SK-N-SH (cell line): ENCODE data around the gene KIF13A. TPM values are rescaled to one million over a fixed set of nuclear protein-coding genes. Genes with fewer than 3 reads are reported as not detected.

Source experiments
- CTCF ChIA-PET: fragments of 300-600, 350-600 bp; formaldehyde crosslinking; extraction: SDS; loops from one replicate; lab custom pipeline; 2021; lab: Yijun Ruan, JAX
- POLR2A ChIA-PET: fragments of 350-600 bp; sonication (Branson Sonifier 250); formaldehyde crosslinking; extraction: SDS; loops from one replicate; lab custom pipeline; 2020; ENCODE audit warnings: antibody characterized with exemption, inconsistent platforms; lab: Yijun Ruan, JAX
- DNase-seq: peaks from one replicate; pipeline ENCODE4 v3.0.0; 2012
- H2AFZ ChIP-seq: fragments of 200-600 bp; sonication (generic); 2 replicates; pipeline ENCODE4 v1.8.1; 2016; ENCODE audit warnings: antibody characterized with exemption, mild to moderate bottlenecking, low read depth
- H3F3A ChIP-seq: fragments of 200-600 bp; sonication (generic); replicated peaks from 2 replicates; pipeline ENCODE3; 2016; ENCODE audit warnings: antibody characterized with exemption, mild to moderate bottlenecking; ENCODE audit not compliant: insufficient read depth
- H3K27ac ChIP-seq, 2 experiments: fragments of 200-500 bp in 1 of 2; fragments of 200-600 bp in 1 of 2; sonication (Bioruptor generic) in 1 of 2; sonication (generic), shearing (Covaris generic) in 1 of 2; 2 replicates each; pipeline versions ENCODE4 v1.5.1 to v1.6.1; 2014 to 2016; ENCODE audit warnings: low read depth in 2 of 2, inconsistent platforms in 1 of 2, low read length in 1 of 2, mild to moderate bottlenecking in 1 of 2, mixed read lengths in 1 of 2
- H3K27me3 ChIP-seq: fragments of 200-600 bp; sonication (generic), shearing (Covaris generic); 2 replicates; pipeline ENCODE4 v1.6.1; 2016; ENCODE audit warnings: mixed run types; ENCODE audit not compliant: insufficient read depth
- H3K36me3 ChIP-seq, 2 experiments: fragments of 200-500 bp in 1 of 2; fragments of 200-600 bp in 1 of 2; sonication (Bioruptor generic) in 1 of 2; sonication (generic) in 1 of 2; replicated peaks in 1 of 2; 2 replicates each; pipeline versions ENCODE3 to v1.5.1; 2014 to 2016; ENCODE audit warnings: low read length in 1 of 2, mild to moderate bottlenecking in 1 of 2; ENCODE audit not compliant: insufficient read depth in 2 of 2, control insufficient read depth in 1 of 2
- H3K4me1 ChIP-seq, 2 experiments: fragments of 200-500 bp in 1 of 2; fragments of 200-600 bp in 1 of 2; sonication (Bioruptor generic) in 1 of 2; sonication (generic), shearing (Covaris generic) in 1 of 2; 2 replicates each; pipeline versions ENCODE4 v1.5.1 to v1.6.1; 2014 to 2016; ENCODE audit warnings: low read depth in 1 of 2, low read length in 1 of 2, mixed run types in 1 of 2; ENCODE audit not compliant: insufficient read depth in 2 of 2, control insufficient read depth in 1 of 2
- H3K4me2 ChIP-seq: fragments of 200-600 bp; sonication (generic), shearing (Covaris generic); 2 replicates; pipeline ENCODE4 v1.6.1; 2017; ENCODE audit warnings: mixed run types
- H3K4me3 ChIP-seq, 2 experiments: fragments of 200-500 bp in 1 of 2; fragments of 200-600 bp in 1 of 2; sonication (Bioruptor generic) in 1 of 2; sonication (generic), shearing (Covaris generic) in 1 of 2; 2 replicates each; pipeline versions ENCODE4 v1.5.1 to v1.8.1; 2014 to 2016; ENCODE audit warnings: low read depth in 2 of 2, inconsistent platforms in 1 of 2, low read length in 1 of 2, mild to moderate bottlenecking in 1 of 2, mixed read lengths in 1 of 2, moderate library complexity in 1 of 2
- H3K79me2 ChIP-seq: fragments of 200-600 bp; sonication (generic); 2 replicates; pipeline ENCODE4 v1.8.1; 2017; ENCODE audit warnings: mild to moderate bottlenecking; ENCODE audit not compliant: insufficient read depth
- H3K9ac ChIP-seq: fragments of 200-600 bp; sonication (generic); 2 replicates; pipeline ENCODE4 v1.6.1; 2017; ENCODE audit warnings: mixed run types
- H3K9me2 ChIP-seq: fragments of 200-600 bp; sonication (generic); 2 replicates; pipeline ENCODE4 v1.6.1; 2017; ENCODE audit warnings: mixed run types
- H3K9me3 ChIP-seq: fragments of 200-600 bp; sonication (generic); 2 replicates; pipeline ENCODE4 v1.6.1; 2017; ENCODE audit warnings: mixed run types, mild to moderate bottlenecking, moderate library complexity
- H4K20me1 ChIP-seq: fragments of 200-600 bp; sonication (generic); 2 replicates; pipeline ENCODE4 v1.6.1; 2017; ENCODE audit warnings: mild to moderate bottlenecking, mixed run types; ENCODE audit not compliant: insufficient read depth
- CTCF ChIP-seq: fragments of 200-600 bp; sonication (generic); IDR thresholded peaks from 2 replicates; pipeline ENCODE4 v1.6.1; 2017; ENCODE audit warnings: antibody characterized with exemption, mild to moderate bottlenecking, moderate library complexity
- ELF1 ChIP-seq: IDR thresholded peaks from 2 replicates; pipeline ENCODE4 v1.4.0; 2012
- EZH2phosphoT487 ChIP-seq: fragments of 200-600 bp; sonication (generic); IDR thresholded peaks from 2 replicates; pipeline ENCODE4 v1.6.1; 2017; ENCODE audit warnings: low read depth, mixed run types, mild to moderate bottlenecking, antibody characterized with exemption, moderate library complexity, borderline replicate concordance
- GABPA ChIP-seq: IDR thresholded peaks from 2 replicates; pipeline ENCODE4 v1.4.0; 2012; ENCODE audit warnings: low read depth, mild to moderate bottlenecking
- GATA2 ChIP-seq: sonication (generic); formaldehyde crosslinking; IDR thresholded peaks from 2 replicates; pipeline ENCODE4 v1.5.0; 2020; ENCODE audit warnings: mild to moderate bottlenecking, missing genetic modification reagents
- IRF3 ChIP-seq: fragments of 150-350 bp; IDR thresholded peaks from 2 replicates; pipeline ENCODE4 v1.6.1; 2016; ENCODE audit warnings: mild to moderate bottlenecking, low read depth, low read length
- MXI1 ChIP-seq: IDR thresholded peaks from 2 replicates; pipeline ENCODE4 v1.6.1; 2012; ENCODE audit warnings: mild to moderate bottlenecking, low read depth, low read length, improper control_type of control experiment
- NRF1 ChIP-seq: IDR thresholded peaks from 2 replicates; pipeline ENCODE4 v1.6.1; 2012; ENCODE audit warnings: low read depth, mild to moderate bottlenecking, low read length
- RFX5 ChIP-seq: IDR thresholded peaks from 2 replicates; pipeline ENCODE4 v1.6.1; 2012; ENCODE audit warnings: mild to moderate bottlenecking, improper control_type of control experiment, low read length
- SIN3A ChIP-seq: IDR thresholded peaks from 2 replicates; pipeline ENCODE4 v1.6.1; 2012; ENCODE audit warnings: low read depth, mild to moderate bottlenecking, low read length, moderate library complexity, borderline replicate concordance
- YY1 ChIP-seq: IDR thresholded peaks from 2 replicates; pipeline ENCODE4 v1.4.0; 2012; ENCODE audit warnings: low read depth, mild to moderate bottlenecking
- ZBTB33 ChIP-seq: IDR thresholded peaks from 2 replicates; pipeline ENCODE4 v1.4.0; 2012; ENCODE audit warnings: low read depth, borderline replicate concordance
- WGBS: methylation state at CpG from one replicate; pipeline ENCODE4 v1.1.6; 2017; ENCODE audit warnings: low lambda C conversion rate; 5-methylcytosine and 5-hydroxymethylcytosine counted together
- polyA plus RNA-seq, 3 experiments: library from polyadenylated mRNA; depleted of rRNA; stranded (reverse); fragments of >200 nt; gene quantifications; 2 replicates each; pipeline ENCODE4 v1.2.3, GENCODE V29; 2012
- TF ChIP-seq, protein P1 (sequence below): IDR thresholded peaks from 2 replicates; pipeline ENCODE4 v1.4.0; 2012; ENCODE audit warnings: low read depth

KIF13A gene
- polyA plus RNA-seq, 1 of the 3 experiments (the other 2 are of a cell fraction), result 18.2 TPM

DNA sequence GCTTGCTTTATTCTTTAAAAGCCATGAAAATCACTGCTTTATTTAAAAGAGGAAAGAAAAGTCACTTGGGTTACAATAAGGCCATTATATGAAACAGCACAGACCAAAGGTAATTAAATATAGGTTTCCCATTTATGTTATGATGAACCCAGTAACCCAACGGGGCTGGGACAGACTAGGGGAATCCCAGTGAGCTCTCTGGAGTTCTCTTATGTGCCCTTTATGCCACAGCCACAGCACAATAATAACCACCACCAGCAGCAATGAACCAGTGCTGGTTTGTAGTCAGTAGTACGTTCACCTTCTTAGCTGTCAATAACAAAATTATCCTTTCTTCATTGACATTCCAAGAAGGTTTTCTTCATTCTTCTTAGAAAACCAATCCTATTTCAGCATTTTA is 87.4 kb downstream of the KIF13A start (continued):
- TF ChIP-seq SIN3A, result no peak

- Histone ChIP-seq H3K27ac (no peak overlapping the region), H3K27me3 (no peaks in the 10 kb centered on the region), H3K9me3 (peaks cover 19% of the 10 kb centered on the region), H3K36me3 (peaks cover 13 to 33% of the 10 kb centered on the region in 2 experiments), H3K79me2 (peaks cover 54% of the 10 kb centered on the region), H3K4me1 (no peaks in the 10 kb centered on the region), H4K20me1 (no peaks in the 10 kb centered on the region), H2AFZ (no peak overlapping the region), H3K9me2 (no peaks in the 10 kb centered on the region), H3K4me3 (no peak overlapping the region), H3K4me2 (no peak overlapping the region), H3F3A (peaks cover 5% of the 10 kb centered on the region), H3K9ac (no peak overlapping the region)
- DNase-seq, result no peak
- TF ChIP-seq, protein P1, sequence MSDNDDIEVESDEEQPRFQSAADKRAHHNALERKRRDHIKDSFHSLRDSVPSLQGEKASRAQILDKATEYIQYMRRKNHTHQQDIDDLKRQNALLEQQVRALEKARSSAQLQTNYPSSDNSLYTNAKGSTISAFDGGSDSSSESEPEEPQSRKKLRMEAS, result no peak
- no peak for TF ChIP-seq CTCF
- no peak for TF ChIP-seq GABPA
- TF ChIP-seq YY1, result no peak
- no peak for TF ChIP-seq GATA2
- no peak for TF ChIP-seq IRF3
- no peak for TF ChIP-seq MXI1
- TF ChIP-seq ELF1, result no peak
- TF ChIP-seq ZBTB33, result no peak
- TF ChIP-seq SIN3A, result no peak
- TF ChIP-seq RFX5, result no peak
- no peak for TF ChIP-seq EZH2phosphoT487
- no peak for TF ChIP-seq NRF1
- ChIA-PET CTCF (no interaction called here), POLR2A (no interaction called here)
- WGBS, result 77% methylated on average over 4 of the region's 4 CpGs
These were observed 87.9 kb downstream of the KIF13A start for GRCh38 chr6:17899491-17899890.
